HepG2 (cell line): Measurements from ENCODE around the gene EPC2. TPM values are rescaled to one million over a fixed set of nuclear protein-coding genes. Genes with fewer than 3 reads are reported as not detected.

ENCODE experiments used
- FOXO4 ChIP-seq: sonication (generic); formaldehyde crosslinking; conservative IDR thresholded peaks from 2 replicates; pipeline ENCODE4 v1.8.1; 2023; ENCODE audit warnings: missing genetic modification reagents
- PAF1 ChIP-seq: IDR thresholded peaks from 2 replicates; pipeline ENCODE4 v1.6.1; 2016; ENCODE audit warnings: missing genetic modification reagents, missing compliant biosample characterization
- SP4 ChIP-seq: sonication (generic); formaldehyde crosslinking; IDR thresholded peaks from 2 replicates; pipeline ENCODE4 v1.8.1; 2023; ENCODE audit warnings: mild to moderate bottlenecking, missing genetic modification reagents
- TRAFD1 ChIP-seq: sonication (generic); formaldehyde crosslinking; IDR thresholded peaks from 2 replicates; pipeline ENCODE4 v1.5.1; 2020; ENCODE audit warnings: missing genetic modification reagents, mild to moderate bottlenecking, borderline replicate concordance
- ZNF75D ChIP-seq: sonication (generic); formaldehyde crosslinking; IDR thresholded peaks from 2 replicates; pipeline ENCODE4 v1.8.1; 2023; ENCODE audit warnings: missing genetic modification reagents, mild to moderate bottlenecking, borderline replicate concordance
- polyA plus RNA-seq, 8 experiments: library from polyadenylated mRNA; depleted of rRNA in 3 of 8; stranded (reverse) in 7 of 8; unstranded in 1 of 8; fragments of >200 nt; fragmentation: Illumina TruSeq in 4 of 8; extraction: Trizol in 4 of 8; gene quantifications; 2 replicates each; pipeline versions ENCODE4 v1.2.1 to v1.2.3, GENCODE V29; 2011 to 2016; ENCODE audit warnings: low read depth in 4 of 8, missing spikeins in 1 of 8, mixed read lengths in 1 of 8; ENCODE audit not compliant: insufficient read depth in 1 of 8
- total RNA-seq, 5 experiments: library from RNA; depleted of rRNA; stranded (reverse); fragments of >200 nt; fragmentation: Illumina TruSeq; extraction: Trizol; gene quantifications; 2 replicates each; pipeline ENCODE4 v1.2.3, GENCODE V29; 2016; ENCODE audit warnings: low read depth in 1 of 5
- TF ChIP-seq, protein P1 (sequence below): sonication (generic); formaldehyde crosslinking; IDR thresholded peaks from 2 replicates; pipeline ENCODE4 v1.5.1; 2020; ENCODE audit warnings: mild to moderate bottlenecking, moderate library complexity, missing genetic modification reagents
- TF ChIP-seq, protein P2 (sequence below): sonication (generic); formaldehyde crosslinking; IDR thresholded peaks from 2 replicates; pipeline ENCODE4 v1.9.0; 2021; ENCODE audit warnings: mild to moderate bottlenecking, missing genetic modification reagents

EPC2 gene
- total and polyA plus RNA-seq, 2 of the 13 experiments (the other 11 are each of a cell fraction or from before 2014, with no cell fraction given) = 20.5 to 22.0 TPM

GRCh38 chr2:148645539-148646230, 1.1 kb downstream of the EPC2 start (continued):
- TF ChIP-seq, protein P1, sequence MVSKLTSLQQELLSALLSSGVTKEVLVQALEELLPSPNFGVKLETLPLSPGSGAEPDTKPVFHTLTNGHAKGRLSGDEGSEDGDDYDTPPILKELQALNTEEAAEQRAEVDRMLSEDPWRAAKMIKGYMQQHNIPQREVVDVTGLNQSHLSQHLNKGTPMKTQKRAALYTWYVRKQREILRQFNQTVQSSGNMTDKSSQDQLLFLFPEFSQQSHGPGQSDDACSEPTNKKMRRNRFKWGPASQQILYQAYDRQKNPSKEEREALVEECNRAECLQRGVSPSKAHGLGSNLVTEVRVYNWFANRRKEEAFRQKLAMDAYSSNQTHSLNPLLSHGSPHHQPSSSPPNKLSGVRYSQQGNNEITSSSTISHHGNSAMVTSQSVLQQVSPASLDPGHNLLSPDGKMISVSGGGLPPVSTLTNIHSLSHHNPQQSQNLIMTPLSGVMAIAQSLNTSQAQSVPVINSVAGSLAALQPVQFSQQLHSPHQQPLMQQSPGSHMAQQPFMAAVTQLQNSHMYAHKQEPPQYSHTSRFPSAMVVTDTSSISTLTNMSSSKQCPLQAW (CRISPR knock-in tag) = peak; percentile 22; the same call in 1 of the 2 replicates
- TF ChIP-seq ZNF75D (CRISPR knock-in tag) (no peak), TRAFD1 (CRISPR knock-in tag) (no peak), FOXO4 (CRISPR knock-in tag) (no peak), PAF1 (no peak), SP4 (CRISPR knock-in tag) (no peak)
- TF ChIP-seq, protein P2, sequence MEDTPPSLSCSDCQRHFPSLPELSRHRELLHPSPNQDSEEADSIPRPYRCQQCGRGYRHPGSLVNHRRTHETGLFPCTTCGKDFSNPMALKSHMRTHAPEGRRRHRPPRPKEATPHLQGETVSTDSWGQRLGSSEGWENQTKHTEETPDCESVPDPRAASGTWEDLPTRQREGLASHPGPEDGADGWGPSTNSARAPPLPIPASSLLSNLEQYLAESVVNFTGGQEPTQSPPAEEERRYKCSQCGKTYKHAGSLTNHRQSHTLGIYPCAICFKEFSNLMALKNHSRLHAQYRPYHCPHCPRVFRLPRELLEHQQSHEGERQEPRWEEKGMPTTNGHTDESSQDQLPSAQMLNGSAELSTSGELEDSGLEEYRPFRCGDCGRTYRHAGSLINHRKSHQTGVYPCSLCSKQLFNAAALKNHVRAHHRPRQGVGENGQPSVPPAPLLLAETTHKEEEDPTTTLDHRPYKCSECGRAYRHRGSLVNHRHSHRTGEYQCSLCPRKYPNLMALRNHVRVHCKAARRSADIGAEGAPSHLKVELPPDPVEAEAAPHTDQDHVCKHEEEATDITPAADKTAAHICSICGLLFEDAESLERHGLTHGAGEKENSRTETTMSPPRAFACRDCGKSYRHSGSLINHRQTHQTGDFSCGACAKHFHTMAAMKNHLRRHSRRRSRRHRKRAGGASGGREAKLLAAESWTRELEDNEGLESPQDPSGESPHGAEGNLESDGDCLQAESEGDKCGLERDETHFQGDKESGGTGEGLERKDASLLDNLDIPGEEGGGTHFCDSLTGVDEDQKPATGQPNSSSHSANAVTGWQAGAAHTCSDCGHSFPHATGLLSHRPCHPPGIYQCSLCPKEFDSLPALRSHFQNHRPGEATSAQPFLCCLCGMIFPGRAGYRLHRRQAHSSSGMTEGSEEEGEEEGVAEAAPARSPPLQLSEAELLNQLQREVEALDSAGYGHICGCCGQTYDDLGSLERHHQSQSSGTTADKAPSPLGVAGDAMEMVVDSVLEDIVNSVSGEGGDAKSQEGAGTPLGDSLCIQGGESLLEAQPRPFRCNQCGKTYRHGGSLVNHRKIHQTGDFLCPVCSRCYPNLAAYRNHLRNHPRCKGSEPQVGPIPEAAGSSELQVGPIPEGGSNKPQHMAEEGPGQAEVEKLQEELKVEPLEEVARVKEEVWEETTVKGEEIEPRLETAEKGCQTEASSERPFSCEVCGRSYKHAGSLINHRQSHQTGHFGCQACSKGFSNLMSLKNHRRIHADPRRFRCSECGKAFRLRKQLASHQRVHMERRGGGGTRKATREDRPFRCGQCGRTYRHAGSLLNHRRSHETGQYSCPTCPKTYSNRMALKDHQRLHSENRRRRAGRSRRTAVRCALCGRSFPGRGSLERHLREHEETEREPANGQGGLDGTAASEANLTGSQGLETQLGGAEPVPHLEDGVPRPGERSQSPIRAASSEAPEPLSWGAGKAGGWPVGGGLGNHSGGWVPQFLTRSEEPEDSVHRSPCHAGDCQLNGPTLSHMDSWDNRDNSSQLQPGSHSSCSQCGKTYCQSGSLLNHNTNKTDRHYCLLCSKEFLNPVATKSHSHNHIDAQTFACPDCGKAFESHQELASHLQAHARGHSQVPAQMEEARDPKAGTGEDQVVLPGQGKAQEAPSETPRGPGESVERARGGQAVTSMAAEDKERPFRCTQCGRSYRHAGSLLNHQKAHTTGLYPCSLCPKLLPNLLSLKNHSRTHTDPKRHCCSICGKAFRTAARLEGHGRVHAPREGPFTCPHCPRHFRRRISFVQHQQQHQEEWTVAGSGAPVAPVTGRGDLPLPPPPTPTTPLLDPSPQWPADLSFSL (CRISPR knock-in tag) = no peak
